Activated T-helper 17 cell treated with anti-CD3 and anti-CD28 coated beads, Interleukin-2, amount 50 U/mL, for 72 hours (primary cell): Measurements from ENCODE around the gene HUS1. TPM values are rescaled to one million over a fixed set of nuclear protein-coding genes. Genes with fewer than 3 reads are reported as not detected.
"Not testable (repeated sequence)": the region's sequence is repeated elsewhere in the genome, so short reads cannot be mapped to it uniquely, and the experiment has no call there.

Experiments
- ATAC-seq: fragments of 150-1000 bp; cut with Tn5 transposase; replicated peaks from 2 replicates; pipeline ENCODE4 v1.10.0; 2021; ENCODE audit warnings: mild to moderate bottlenecking, moderate library complexity
- H3K27ac Mint-ChIP-seq: one replicate; pipeline ENCODE4 v1.8.0; 2022; ENCODE audit warnings: mixed read lengths
- H3K27me3 Mint-ChIP-seq: one replicate; pipeline ENCODE4 v1.8.0; 2022; ENCODE audit warnings: mixed read lengths
- H3K36me3 Mint-ChIP-seq: one replicate; pipeline ENCODE4 v1.8.0; 2022; ENCODE audit warnings: low read depth, mild to moderate bottlenecking, mixed read lengths
- H3K4me1 Mint-ChIP-seq: one replicate; pipeline ENCODE4 v1.8.0; 2022; ENCODE audit warnings: mixed read lengths
- H3K4me3 Mint-ChIP-seq: one replicate; pipeline ENCODE4 v1.8.0; 2022; ENCODE audit warnings: mild to moderate bottlenecking, mixed read lengths
- H3K9me3 Mint-ChIP-seq: one replicate; pipeline ENCODE4 v1.8.0; 2022; ENCODE audit warnings: mixed read lengths
- total RNA-seq, 2 donors: library from RNA; stranded (reverse); gene quantifications; one replicate each; pipeline ENCODE4 v1.2.3, GENCODE V29; 2022

Gene HUS1
- total RNA-seq, 2 donors from 2014 or later: 50.0 to 59.7 TPM

GRCh38 chr7:47944536-47945260 is 34.7 kb downstream of the HUS1 start:
- Mint-ChIP-seq H3K9me3 (no peaks in the 10 kb centered on the region), H3K27me3 (no peaks in the 10 kb centered on the region), H3K4me1 (no peaks in the 10 kb centered on the region), H3K27ac (no peak overlapping the region), H3K4me3 (no peak overlapping the region), H3K36me3 (no peaks in the 10 kb centered on the region)
- no peak for ATAC-seq

- no peaks in the 10 kb centered on the region for H3K4me1 Mint-ChIP-seq
- H3K27me3 Mint-ChIP-seq: no peaks in the 10 kb centered on the region
- no peak overlapping the region for H3K4me3 Mint-ChIP-seq
- ATAC-seq: no peak
- no peaks in the 10 kb centered on the region for H3K36me3 Mint-ChIP-seq
- no peak overlapping the region for H3K27ac Mint-ChIP-seq
- no peaks in the 10 kb centered on the region for H3K9me3 Mint-ChIP-seq
Observed at GRCh38 chr7:47943676-47944474, 35.5 kb downstream of the HUS1 start.

GRCh38 chr7:47942651-47943050 is 36.8 kb downstream of the HUS1 start:
- H3K36me3 Mint-ChIP-seq, H3K27me3 Mint-ChIP-seq, ATAC-seq, H3K4me1 Mint-ChIP-seq, H3K27ac Mint-ChIP-seq, H3K9me3 Mint-ChIP-seq, H3K4me3 Mint-ChIP-seq: not testable (repeated sequence)

GRCh38 chr7:47942132-47942531 is 37.3 kb downstream of the HUS1 start:
- no peak overlapping the region for H3K27ac Mint-ChIP-seq
- ATAC-seq: no peak
- no peaks in the 10 kb centered on the region for H3K9me3 Mint-ChIP-seq
- H3K36me3 Mint-ChIP-seq: no peaks in the 10 kb centered on the region
- peaks cover 5% of the 10 kb centered on the region for H3K4me1 Mint-ChIP-seq
- H3K4me3 Mint-ChIP-seq: no peak overlapping the region
- no peaks in the 10 kb centered on the region for H3K27me3 Mint-ChIP-seq

GRCh38 chr7:47941136-47941844 is 38.1 kb downstream of the HUS1 start:
- no peak for ATAC-seq
- no peak overlapping the region for H3K27ac Mint-ChIP-seq
- no peaks in the 10 kb centered on the region for H3K9me3 Mint-ChIP-seq
- no peak overlapping the region for H3K4me3 Mint-ChIP-seq
- no peaks in the 10 kb centered on the region for H3K27me3 Mint-ChIP-seq
- H3K36me3 Mint-ChIP-seq: no peaks in the 10 kb centered on the region
- peaks cover 7% of the 10 kb centered on the region for H3K4me1 Mint-ChIP-seq

GRCh38 chr7:47940088-47941013 is 39.1 kb downstream of the HUS1 start:
- no peak for ATAC-seq
- no peak overlapping the region for H3K4me3 Mint-ChIP-seq
- H3K27me3 Mint-ChIP-seq: no peaks in the 10 kb centered on the region
- no peak overlapping the region for H3K27ac Mint-ChIP-seq
- H3K9me3 Mint-ChIP-seq: no peaks in the 10 kb centered on the region
- H3K36me3 Mint-ChIP-seq: no peaks in the 10 kb centered on the region
- peaks cover 7% of the 10 kb centered on the region for H3K4me1 Mint-ChIP-seq

- Mint-ChIP-seq H3K36me3 (no peaks in the 10 kb centered on the region), H3K27me3 (no peaks in the 10 kb centered on the region), H3K4me1 (peaks cover 7% of the 10 kb centered on the region), H3K4me3 (no peak overlapping the region), H3K9me3 (no peaks in the 10 kb centered on the region), H3K27ac (no peak overlapping the region)
- ATAC-seq: no peak
Observed at GRCh38 chr7:47939425-47940036, 39.9 kb downstream of the HUS1 start.

- Mint-ChIP-seq H3K4me3 (no peak overlapping the region), H3K4me1 (peaks cover 7% of the 10 kb centered on the region), H3K36me3 (no peaks in the 10 kb centered on the region), H3K27ac (no peak overlapping the region), H3K9me3 (no peaks in the 10 kb centered on the region), H3K27me3 (no peaks in the 10 kb centered on the region)
- no peak for ATAC-seq
Observed at GRCh38 chr7:47938574-47939165, 40.7 kb downstream of the HUS1 start.

GRCh38 chr7:47937711-47938573 is 41.5 kb downstream of the HUS1 start:
- no peaks in the 10 kb centered on the region for H3K27me3 Mint-ChIP-seq
- no peaks in the 10 kb centered on the region for H3K36me3 Mint-ChIP-seq
- peaks cover 7% of the 10 kb centered on the region for H3K4me1 Mint-ChIP-seq
- H3K27ac Mint-ChIP-seq: peak overlapping the region; percentile 62
- H3K4me3 Mint-ChIP-seq: peak overlapping the region; percentile 17
- H3K9me3 Mint-ChIP-seq: no peaks in the 10 kb centered on the region
- ATAC-seq: no peak

- no peaks in the 10 kb centered on the region for H3K9me3 Mint-ChIP-seq
- H3K4me1 Mint-ChIP-seq: peaks cover 7% of the 10 kb centered on the region
Observed at GRCh38 chr7:47937065-47937687, 42.2 kb downstream of the HUS1 start.

GRCh38 chr7:47936323-47936722 is 43.1 kb downstream of the HUS1 start:
- Mint-ChIP-seq H3K27ac (no peak overlapping the region), H3K27me3 (no peaks in the 10 kb centered on the region)
- no peak for ATAC-seq

More at GRCh38 chr7:47937065-47937687, 42.2 kb downstream of the HUS1 start:
- no peaks in the 10 kb centered on the region for H3K27me3 Mint-ChIP-seq
- peak overlapping the region; percentile 17 for H3K4me3 Mint-ChIP-seq
- H3K27ac Mint-ChIP-seq: peak overlapping the region; percentile 62
- H3K36me3 Mint-ChIP-seq: no peaks in the 10 kb centered on the region
- peak; percentile 93 for ATAC-seq

GRCh38 chr7:47935336-47935735 is 44.1 kb downstream of the HUS1 start:
- H3K4me1 Mint-ChIP-seq: peaks cover 7% of the 10 kb centered on the region
- H3K4me3 Mint-ChIP-seq: no peak overlapping the region
- H3K27ac Mint-ChIP-seq: peak overlapping the region; percentile 36
- H3K36me3 Mint-ChIP-seq: no peaks in the 10 kb centered on the region
- H3K27me3 Mint-ChIP-seq: no peaks in the 10 kb centered on the region
- no peaks in the 10 kb centered on the region for H3K9me3 Mint-ChIP-seq
- no peak for ATAC-seq

More at GRCh38 chr7:47936323-47936722, 43.1 kb downstream of the HUS1 start:
- H3K36me3 Mint-ChIP-seq: no peaks in the 10 kb centered on the region
- peaks cover 7% of the 10 kb centered on the region for H3K4me1 Mint-ChIP-seq
- H3K9me3 Mint-ChIP-seq: no peaks in the 10 kb centered on the region
- H3K4me3 Mint-ChIP-seq: no peak overlapping the region
